ENCODE data around the gene CD274. TPM values are rescaled to one million over a fixed set of nuclear protein-coding genes. Genes with fewer than 3 reads are reported as not detected.

The CD274 gene
- total and polyA plus RNA-seq, 2 experiments from 2014 or later, result not detected

GRCh38 chr9:5482194-5482593 is 31.9 kb downstream of the CD274 start (continued):
- TF ChIP-seq ZNF462 (CRISPR knock-in tag; IDR thresholded peaks at IDR 0.05), result no peak
- no peak for TF ChIP-seq CREB1 (CRISPR knock-in tag; IDR thresholded peaks at IDR 0.05; ENCODE audit: low read depth)
- no peak for TF ChIP-seq EZH2 (IDR thresholded peaks at IDR 0.05; ENCODE audit: low read depth, unreplicated experiment)
- TF ChIP-seq ZNF114 (CRISPR knock-in tag; IDR thresholded peaks at IDR 0.05), result no peak
- TF ChIP-seq ZNF331 (CRISPR knock-in tag; IDR thresholded peaks at IDR 0.05; ENCODE audit: low read depth), result no peak
- no peak for TF ChIP-seq REST (IDR thresholded peaks at IDR 0.05; ENCODE audit: unreplicated experiment)
